PC-9 (cell line): ENCODE measurements around the gene BUD31.

Experiments used
- EZH2 ChIP-seq: fragments of 200-600 bp; sonication (generic); IDR thresholded peaks from 2 replicates; pipeline ENCODE4 v1.8.0; 2017; ENCODE audit warnings: antibody characterized with exemption, low read depth
- TF ChIP-seq, protein P1 (sequence below): fragments of 200-600 bp; sonication (generic); conservative IDR thresholded peaks from 2 replicates; pipeline ENCODE4 v1.6.1; 2017; ENCODE audit warnings: mixed run types, antibody characterized with exemption, mild to moderate bottlenecking, moderate library complexity

DNA sequence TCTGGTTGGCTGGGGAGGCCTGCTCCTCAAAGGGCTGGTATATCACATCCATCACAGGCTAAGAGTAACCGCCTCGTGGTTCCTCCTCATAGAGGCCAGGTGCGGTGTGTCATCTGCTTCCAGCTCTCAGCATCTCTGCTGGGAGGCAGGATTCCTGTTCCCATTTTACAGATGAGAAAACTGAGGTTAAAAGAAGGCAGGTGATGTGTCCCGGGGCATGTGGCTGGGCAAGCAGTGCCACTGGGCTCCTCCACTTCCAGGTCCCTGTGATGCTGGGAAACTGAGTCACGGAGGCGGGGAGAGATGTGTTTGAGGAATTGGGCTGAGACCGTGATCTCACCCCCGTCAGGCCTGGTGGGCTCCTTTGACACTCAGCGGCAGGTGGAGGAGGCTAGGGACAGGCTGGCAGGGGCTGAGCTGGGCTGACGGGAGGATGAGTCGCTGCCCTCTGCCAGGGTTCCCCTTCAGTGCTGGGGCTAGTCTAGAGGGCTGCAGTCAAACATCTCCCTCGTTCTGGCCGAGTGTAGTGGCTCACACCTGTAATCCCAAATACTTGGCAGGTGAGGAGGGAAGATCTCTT, 24.9 kb upstream of the BUD31 start:
- TF ChIP-seq EZH2, result no peak
- TF ChIP-seq, protein P1, sequence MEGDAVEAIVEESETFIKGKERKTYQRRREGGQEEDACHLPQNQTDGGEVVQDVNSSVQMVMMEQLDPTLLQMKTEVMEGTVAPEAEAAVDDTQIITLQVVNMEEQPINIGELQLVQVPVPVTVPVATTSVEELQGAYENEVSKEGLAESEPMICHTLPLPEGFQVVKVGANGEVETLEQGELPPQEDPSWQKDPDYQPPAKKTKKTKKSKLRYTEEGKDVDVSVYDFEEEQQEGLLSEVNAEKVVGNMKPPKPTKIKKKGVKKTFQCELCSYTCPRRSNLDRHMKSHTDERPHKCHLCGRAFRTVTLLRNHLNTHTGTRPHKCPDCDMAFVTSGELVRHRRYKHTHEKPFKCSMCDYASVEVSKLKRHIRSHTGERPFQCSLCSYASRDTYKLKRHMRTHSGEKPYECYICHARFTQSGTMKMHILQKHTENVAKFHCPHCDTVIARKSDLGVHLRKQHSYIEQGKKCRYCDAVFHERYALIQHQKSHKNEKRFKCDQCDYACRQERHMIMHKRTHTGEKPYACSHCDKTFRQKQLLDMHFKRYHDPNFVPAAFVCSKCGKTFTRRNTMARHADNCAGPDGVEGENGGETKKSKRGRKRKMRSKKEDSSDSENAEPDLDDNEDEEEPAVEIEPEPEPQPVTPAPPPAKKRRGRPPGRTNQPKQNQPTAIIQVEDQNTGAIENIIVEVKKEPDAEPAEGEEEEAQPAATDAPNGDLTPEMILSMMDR, result no peak
